ENCODE measurements around the gene GAS6.
"Not testable (repeated sequence)": the region's sequence is repeated elsewhere in the genome, so short reads cannot be mapped to it uniquely, and the experiment has no call there.

The GAS6 gene

GRCh38 chr13:113831061-113831460 is 32.8 kb downstream of the GAS6 start:
- H4K20me1 ChIP-seq (ENCODE audit: insufficient read depth, low read length): no peaks in the 10 kb centered on the region
- ATAC-seq (ENCODE audit: insufficient read depth, low read depth) (no peak), DNase-seq (no peak)
- H3K9ac ChIP-seq (ENCODE audit: low read depth, low read length): no peak overlapping the region
- TF ChIP-seq EZH2 (IDR thresholded peaks at IDR 0.05; ENCODE audit: borderline replicate concordance, low read depth, low read length, severe bottlenecking) (no peak), CTCF (IDR thresholded peaks at IDR 0.05; ENCODE audit: borderline replicate concordance, extremely low read depth, low read length, poor library complexity, severe bottlenecking) (no peak)
- H3K79me2 ChIP-seq (ENCODE audit: insufficient read depth, low read length): no peaks in the 10 kb centered on the region
- no peak overlapping the region for H3K4me2 ChIP-seq (ENCODE audit: insufficient read depth, low read length)
- no peaks in the 10 kb centered on the region for H3K36me3 ChIP-seq (ENCODE audit: insufficient read depth, low read length)
- no peaks in the 10 kb centered on the region for H3K4me1 ChIP-seq (ENCODE audit: insufficient read depth, low read length)
- H2AFZ ChIP-seq (ENCODE audit: low read depth, low read length): no peak overlapping the region
- no peak overlapping the region for H3K27ac ChIP-seq (ENCODE audit: low read length)
- no peaks in the 10 kb centered on the region for H3K9me3 ChIP-seq (ENCODE audit: insufficient read depth, low read length, severe bottlenecking)
- no peak overlapping the region for H3K4me3 ChIP-seq (ENCODE audit: low read depth in 1 of 2, low read length in 2 of 2)
- H3K27me3 ChIP-seq (ENCODE audit: insufficient read depth, low read length, poor library complexity): no peaks in the 10 kb centered on the region

- H3K4me3 ChIP-seq (ENCODE audit: low read depth in 1 of 2, low read length in 2 of 2); H3K79me2 ChIP-seq (ENCODE audit: insufficient read depth, low read length); H4K20me1 ChIP-seq (ENCODE audit: insufficient read depth, low read length); H3K27ac ChIP-seq (ENCODE audit: low read length); H3K4me1 ChIP-seq (ENCODE audit: insufficient read depth, low read length); DNase-seq; H3K36me3 ChIP-seq (ENCODE audit: insufficient read depth, low read length); H3K4me2 ChIP-seq (ENCODE audit: insufficient read depth, low read length); H2AFZ ChIP-seq (ENCODE audit: low read depth, low read length); ATAC-seq (ENCODE audit: insufficient read depth, low read depth); H3K27me3 ChIP-seq (ENCODE audit: insufficient read depth, low read length, poor library complexity); H3K9me3 ChIP-seq (ENCODE audit: insufficient read depth, low read length, severe bottlenecking); H3K9ac ChIP-seq (ENCODE audit: low read depth, low read length): not testable (repeated sequence)
These were observed 33.4 kb downstream of the GAS6 start for GRCh38 chr13:113830426-113830950.

GRCh38 chr13:113828282-113828825 is 35.5 kb downstream of the GAS6 start:
- H3K36me3 ChIP-seq (ENCODE audit: insufficient read depth, low read length): no peaks in the 10 kb centered on the region

GRCh38 chr13:113827021-113827420 is 36.9 kb downstream of the GAS6 start:
- no peaks in the 10 kb centered on the region for H3K36me3 ChIP-seq (ENCODE audit: insufficient read depth, low read length)
- no peaks in the 10 kb centered on the region for H3K9me3 ChIP-seq (ENCODE audit: insufficient read depth, low read length, severe bottlenecking)
- no peaks in the 10 kb centered on the region for H3K79me2 ChIP-seq (ENCODE audit: insufficient read depth, low read length)
- no peak overlapping the region for H3K4me2 ChIP-seq (ENCODE audit: insufficient read depth, low read length)
- no peaks in the 10 kb centered on the region for H3K4me1 ChIP-seq (ENCODE audit: insufficient read depth, low read length)
- no peak overlapping the region for H3K9ac ChIP-seq (ENCODE audit: low read depth, low read length)
- no peak overlapping the region for H2AFZ ChIP-seq (ENCODE audit: low read depth, low read length)
- DNase-seq: no peak
- H3K27ac ChIP-seq (ENCODE audit: low read length): no peak overlapping the region
- no peak overlapping the region for H3K4me3 ChIP-seq (ENCODE audit: low read depth in 1 of 2, low read length in 2 of 2)
- no peaks in the 10 kb centered on the region for H3K27me3 ChIP-seq (ENCODE audit: insufficient read depth, low read length, poor library complexity)
- ATAC-seq (ENCODE audit: insufficient read depth, low read depth): no peak
- TF ChIP-seq CTCF (IDR thresholded peaks at IDR 0.05; ENCODE audit: borderline replicate concordance, extremely low read depth, low read length, poor library complexity, severe bottlenecking): no peak
- no peak for TF ChIP-seq EZH2 (IDR thresholded peaks at IDR 0.05; ENCODE audit: borderline replicate concordance, low read depth, low read length, severe bottlenecking)
- no peaks in the 10 kb centered on the region for H4K20me1 ChIP-seq (ENCODE audit: insufficient read depth, low read length)

More at GRCh38 chr13:113828282-113828825, 35.5 kb downstream of the GAS6 start:
- no peaks in the 10 kb centered on the region for H3K27me3 ChIP-seq (ENCODE audit: insufficient read depth, low read length, poor library complexity)
- H3K4me1 ChIP-seq (ENCODE audit: insufficient read depth, low read length): no peaks in the 10 kb centered on the region
- DNase-seq (no peak), ATAC-seq (ENCODE audit: insufficient read depth, low read depth) (no peak)
- no peaks in the 10 kb centered on the region for H4K20me1 ChIP-seq (ENCODE audit: insufficient read depth, low read length)
- no peak overlapping the region for H3K4me2 ChIP-seq (ENCODE audit: insufficient read depth, low read length)
- no peak overlapping the region for H3K9ac ChIP-seq (ENCODE audit: low read depth, low read length)
- no peak overlapping the region for H3K27ac ChIP-seq (ENCODE audit: low read length)
- no peak overlapping the region for H3K4me3 ChIP-seq (ENCODE audit: low read depth in 1 of 2, low read length in 2 of 2)
- no peaks in the 10 kb centered on the region for H3K79me2 ChIP-seq (ENCODE audit: insufficient read depth, low read length)
- no peak overlapping the region for H2AFZ ChIP-seq (ENCODE audit: low read depth, low read length)
- TF ChIP-seq CTCF (IDR thresholded peaks at IDR 0.05; ENCODE audit: borderline replicate concordance, extremely low read depth, low read length, poor library complexity, severe bottlenecking): no peak
- no peak for TF ChIP-seq EZH2 (IDR thresholded peaks at IDR 0.05; ENCODE audit: borderline replicate concordance, low read depth, low read length, severe bottlenecking)
- no peaks in the 10 kb centered on the region for H3K9me3 ChIP-seq (ENCODE audit: insufficient read depth, low read length, severe bottlenecking)

GRCh38 chr13:113826446-113826845 is 37.4 kb downstream of the GAS6 start:
- H3K4me2 ChIP-seq (ENCODE audit: insufficient read depth, low read length); H3K27me3 ChIP-seq (ENCODE audit: insufficient read depth, low read length, poor library complexity); H3K79me2 ChIP-seq (ENCODE audit: insufficient read depth, low read length): not testable (repeated sequence)

More at GRCh38 chr13:113826446-113826845, 37.4 kb downstream of the GAS6 start:
- H2AFZ ChIP-seq (ENCODE audit: low read depth, low read length); H3K9me3 ChIP-seq (ENCODE audit: insufficient read depth, low read length, severe bottlenecking); H3K4me3 ChIP-seq (ENCODE audit: low read depth in 1 of 2, low read length in 2 of 2); ATAC-seq (ENCODE audit: insufficient read depth, low read depth); H3K27ac ChIP-seq (ENCODE audit: low read length); H3K4me1 ChIP-seq (ENCODE audit: insufficient read depth, low read length); H4K20me1 ChIP-seq (ENCODE audit: insufficient read depth, low read length); DNase-seq; H3K36me3 ChIP-seq (ENCODE audit: insufficient read depth, low read length); H3K9ac ChIP-seq (ENCODE audit: low read depth, low read length): not testable (repeated sequence)

All from DND-41 (cell line).